Fibroblast of skin of left quadriceps (primary cell): ENCODE measurements around the gene DCAF12.
"Not testable (repeated sequence)": the region's sequence is repeated elsewhere in the genome, so short reads cannot be mapped to it uniquely, and the experiment has no call there.

Experiments used
- DNase-seq, 2 experiments: peaks; one replicate each; pipeline ENCODE4 v3.0.0-alpha.2; 2013; ENCODE audit warnings: low read depth in 2 of 2

DCAF12 gene

GRCh38 chr9:34126207-34127034 is at the start of gene DCAF12:
TSS of gene DCAF12 (minus strand) at chr9:34126698. CDS start at chr9:34126431, 267 bp downstream.
- peak; percentile 80 to 82 for DNase-seq

- DNase-seq, result no peak
Observed at GRCh38 chr9:34176089-34176488, 49.6 kb upstream of the DCAF12 start.

- no peak for DNase-seq
Observed at GRCh38 chr9:34171753-34172535, 45.4 kb upstream of the DCAF12 start.

GRCh38 chr9:34170237-34170991 is 43.9 kb upstream of the DCAF12 start:
- DNase-seq, result no peak

- no peak for DNase-seq
Observed at GRCh38 chr9:34169125-34169524, 42.6 kb upstream of the DCAF12 start.

GRCh38 chr9:34163434-34163833 is 36.9 kb upstream of the DCAF12 start:
- no peak for DNase-seq

- peak; percentile 53 for DNase-seq
Observed at GRCh38 chr9:34158362-34158869, 31.9 kb upstream of the DCAF12 start.

GRCh38 chr9:34157898-34158297 is 31.4 kb upstream of the DCAF12 start:
- DNase-seq, result no peak

GRCh38 chr9:34157318-34157717 is 30.8 kb upstream of the DCAF12 start:
- DNase-seq, result no peak

GRCh38 chr9:34154057-34154456 is 27.6 kb upstream of the DCAF12 start:
- DNase-seq, result no peak

GRCh38 chr9:34151398-34151797 is 24.9 kb upstream of the DCAF12 start:
- DNase-seq, result no peak

- DNase-seq, result no peak
Observed at GRCh38 chr9:34145165-34145564, 18.7 kb upstream of the DCAF12 start.

- no peak for DNase-seq
Observed at GRCh38 chr9:34143116-34143515, 16.6 kb upstream of the DCAF12 start.

- DNase-seq, result no peak
Observed at GRCh38 chr9:34140853-34141252, 14.4 kb upstream of the DCAF12 start.

- DNase-seq, result peak; percentile 51 to 56
Observed at GRCh38 chr9:34139477-34140146, 13.1 kb upstream of the DCAF12 start.

- not testable (repeated sequence) for DNase-seq
Observed at GRCh38 chr9:34138644-34139043, 12.1 kb upstream of the DCAF12 start.

GRCh38 chr9:34134521-34134920 is 8.0 kb upstream of the DCAF12 start:
- DNase-seq, result no peak

GRCh38 chr9:34133436-34133949 is 7.0 kb upstream of the DCAF12 start:
- DNase-seq, result no peak

- DNase-seq, result no peak
Observed at GRCh38 chr9:34131571-34131970, 5.1 kb upstream of the DCAF12 start.

GRCh38 chr9:34127035-34127948 is 794 bp upstream of the DCAF12 start:
- no peak for DNase-seq
